ENCODE measurements around the gene DPRX. TPM values are rescaled to one million over a fixed set of nuclear protein-coding genes. Genes with fewer than 3 reads are reported as not detected.

DPRX gene
- total RNA-seq, 1 experiment from 2014 or later = not detected

- TF ChIP-seq ZNF219 (CRISPR knock-in tag; IDR thresholded peaks at IDR 0.05; ENCODE audit: borderline replicate concordance) = no peak
- no peak for TF ChIP-seq ZNF396 (CRISPR knock-in tag; IDR thresholded peaks at IDR 0.05; ENCODE audit: borderline replicate concordance)
Measured at GRCh38 chr19:53583181-53583580, 48.6 kb upstream of the DPRX start (continued).

GRCh38 chr19:53586277-53586691 is 45.5 kb upstream of the DPRX start:
- peaks cover 11% of the 10 kb centered on the region for H3K4me1 Mint-ChIP-seq
- H3K27ac Mint-ChIP-seq = no peak overlapping the region; the same call in 1 of the 2 replicates
- POLR2A ChIA-PET = no interaction called here
- TF ChIP-seq CTCF (IDR thresholded peaks at IDR 0.05) (no peak), ZNF396 (CRISPR knock-in tag; IDR thresholded peaks at IDR 0.05; ENCODE audit: borderline replicate concordance) (no peak), ZNF281 (CRISPR knock-in tag; IDR thresholded peaks at IDR 0.05) (no peak), ZSCAN18 (CRISPR knock-in tag; IDR thresholded peaks at IDR 0.05) (no peak), ERG (CRISPR knock-in tag; IDR thresholded peaks at IDR 0.05) (no peak), FOXP4 (CRISPR knock-in tag; IDR thresholded peaks at IDR 0.05) (no peak), FOXK1 (CRISPR knock-in tag; IDR thresholded peaks at IDR 0.05) (no peak), CREB1 (CRISPR knock-in tag; IDR thresholded peaks at IDR 0.05) (no peak), GTF2I (CRISPR knock-in tag; conservative IDR thresholded peaks at IDR 0.05) (no peak), CDX4 (CRISPR knock-in tag; IDR thresholded peaks at IDR 0.05; ENCODE audit: borderline replicate concordance) (no peak), ZNF671 (CRISPR knock-in tag; IDR thresholded peaks at IDR 0.05) (no peak), ZNF423 (CRISPR knock-in tag; IDR thresholded peaks at IDR 0.05) (no peak), OVOL2 (CRISPR knock-in tag; IDR thresholded peaks at IDR 0.05; ENCODE audit: borderline replicate concordance) (no peak), EMX1 (CRISPR knock-in tag; IDR thresholded peaks at IDR 0.05) (no peak), JUN (CRISPR knock-in tag; IDR thresholded peaks at IDR 0.05) (no peak), SMAD3 (CRISPR knock-in tag; IDR thresholded peaks at IDR 0.05; ENCODE audit: borderline replicate concordance) (no peak)
- no peak overlapping the region for H3K4me3 Mint-ChIP-seq
- H3K27me3 Mint-ChIP-seq (ENCODE audit: low read depth) = no peaks in the 10 kb centered on the region
- DNase-seq (ENCODE audit: low spot score) (no peak), ATAC-seq (no peak)
- CTCF ChIA-PET = interaction anchor here (0.5 to 1.1 kb wide), 3 partner anchors 72 to 444 kb away, joined by 3 read pairs; no protein-coding TSS in a partner anchor
- peaks cover 7% of the 10 kb centered on the region for H3K9me3 Mint-ChIP-seq
- H3K36me3 Mint-ChIP-seq = peaks cover 6% of the 10 kb centered on the region

All from WTC11 (cell line).